Suprapubic skin (tissue), 4 donors: ENCODE measurements around the gene HMOX2.

Experiments used
- CTCF ChIP-seq, 2 donors: fragments of 200-600 bp in 1 of 2; fragments of 450-650 bp in 1 of 2; sonication (generic) in 1 of 2; IDR thresholded peaks; one replicate each; pipeline ENCODE4 v1.5.1; 2016 to 2019; ENCODE audit warnings: antibody characterized with exemption in 2 of 2, mild to moderate bottlenecking in 1 of 2, moderate library complexity in 1 of 2
- EP300 ChIP-seq: sonication (generic); formaldehyde crosslinking; IDR thresholded peaks from one replicate; pipeline ENCODE4 v1.6.1; 2017; ENCODE audit warnings: antibody characterized with exemption
- POLR2A ChIP-seq, 2 donors: fragments of 450-650 bp; IDR thresholded peaks; one replicate each; pipeline ENCODE4 v1.6.1; 2017; ENCODE audit warnings: antibody characterized with exemption in 2 of 2, mild to moderate bottlenecking in 2 of 2, moderate library complexity in 2 of 2
- POLR2AphosphoS5 ChIP-seq, 3 donors: sonication (generic); formaldehyde crosslinking; IDR thresholded peaks; one replicate each; pipeline ENCODE4 v1.6.1; 2017; ENCODE audit warnings: antibody characterized with exemption in 3 of 3

- TF ChIP-seq POLR2AphosphoS5 (IDR thresholded peaks at IDR 0.05) (no peak), CTCF (IDR thresholded peaks at IDR 0.05) (no peak), POLR2A (IDR thresholded peaks at IDR 0.05) (no peak), EP300 (no peak)
These were observed 39.5 kb downstream of the HMOX2 start for GRCh38 chr16:4515611-4516233.
